Measurements from ENCODE around the gene ADAMTS7. TPM values are rescaled to one million over a fixed set of nuclear protein-coding genes. Genes with fewer than 3 reads are reported as not detected.

The ADAMTS7 gene
- polyA plus RNA-seq, 2 of the 4 experiments (the other 2 are of a cell fraction): 1.5 to 2.9 TPM

GRCh38 chr15:78717956-78718656 is 93.2 kb downstream of the ADAMTS7 start:
- FAIRE-seq (no peak), ATAC-seq (no peak), DNase-seq (ENCODE audit: low read depth in 1 of 2, low spot score in 1 of 2) (no peak)
- H3K4me1 ChIP-seq: peaks cover 24% of the 10 kb centered on the region
- ChIA-PET POLR2A (no interaction called here), CTCF (interaction anchor here (1.2 to 1.8 kb wide), 3 partner anchors 8 to 20 kb away, joined by 3 to 7 read pairs (median 4); no protein-coding TSS in a partner anchor)
- no peak for TF ChIP-seq BHLHE40 (IDR thresholded peaks at IDR 0.05; ENCODE audit: low read depth, low read length)
- TF ChIP-seq USF2 (IDR thresholded peaks at IDR 0.05): no peak
- no peak for TF ChIP-seq PHF8 (IDR thresholded peaks at IDR 0.05; ENCODE audit: borderline replicate concordance, low read depth)
- no peak for TF ChIP-seq CHD4 (IDR thresholded peaks at IDR 0.05; ENCODE audit: borderline replicate concordance)
- no peak for TF ChIP-seq HES2 (IDR thresholded peaks at IDR 0.05)
- TF ChIP-seq CBX2 (IDR thresholded peaks at IDR 0.05; ENCODE audit: borderline replicate concordance, low read depth): no peak
- no peak for TF ChIP-seq PBX3 (IDR thresholded peaks at IDR 0.05)
- no peak for TF ChIP-seq FOSL2 (IDR thresholded peaks at IDR 0.05)
- no peak for TF ChIP-seq FOSL2 (CRISPR knock-in tag; IDR thresholded peaks at IDR 0.05)
- no peak for TF ChIP-seq TFCP2L1 (CRISPR knock-in tag; IDR thresholded peaks at IDR 0.05)
- TF ChIP-seq FOSB (CRISPR knock-in tag; IDR thresholded peaks at IDR 0.05): no peak
- TF ChIP-seq ELK1 (IDR thresholded peaks at IDR 0.05; ENCODE audit: low read depth, low read length): no peak
- TF ChIP-seq CEBPB (IDR thresholded peaks at IDR 0.05): no peak
- no peak for TF ChIP-seq TP53 (CRISPR knock-in tag; IDR thresholded peaks at IDR 0.05)
- no peak for TF ChIP-seq NR3C1 (IDR thresholded peaks at IDR 0.05)
- TF ChIP-seq RAD21 (conservative IDR thresholded peaks at IDR 0.05 in 1 of 2, IDR thresholded peaks at IDR 0.05 in 1 of 2): no peak
- TF ChIP-seq HMGXB4 (CRISPR knock-in tag; IDR thresholded peaks at IDR 0.05; ENCODE audit: borderline replicate concordance): no peak
- TF ChIP-seq CTCF (IDR thresholded peaks at IDR 0.05): no peak
- no peak for TF ChIP-seq RCOR1 (IDR thresholded peaks at IDR 0.05; ENCODE audit: low read depth, low read length)
- H3K27ac ChIP-seq: peak overlapping the region in 1 of 2 experiments; percentile 82; a peak in 3 of 6 replicates
- WGBS (ENCODE audit: missing lambda C conversion rate): 93% methylated on average over 2 of the region's 2 CpGs
- H3K9me3 ChIP-seq: 0 out of 3 replicates have a peak, but pooled peaks cover 5% of the 10 kb centered on the region
- no peak overlapping the region for H3K4me3 ChIP-seq
- H3K4me2 ChIP-seq: no peak overlapping the region

All from A549 (cell line).